ENCODE measurements around the gene TSN.
"Not testable (repeated sequence)": the region's sequence is repeated elsewhere in the genome, so short reads cannot be mapped to it uniquely, and the experiment has no call there.

TSN gene

GRCh38 chr2:121817304-121817703 is 61.9 kb downstream of the TSN start:
- POLR2A ChIA-PET; DNase-seq; CTCF ChIA-PET; H3K9me3 ChIP-seq (ENCODE audit: control extremely low read depth in 1 of 5, control insufficient read depth in 4 of 5, insufficient read depth in 2 of 5, low read depth in 1 of 5, low read length in 4 of 5); H3K4me3 ChIP-seq (ENCODE audit: control insufficient read depth in 1 of 7, extremely low read depth in 1 of 7, insufficient read depth in 4 of 7, low read depth in 2 of 7, low read length in 6 of 7); H3K27ac ChIP-seq (ENCODE audit: insufficient read depth in 1 of 2, low read depth in 1 of 2, low read length in 2 of 2, poor library complexity in 1 of 2, severe bottlenecking in 2 of 2); H3K27me3 ChIP-seq (replicated peaks in 2 of 5; ENCODE audit: control insufficient read depth in 4 of 5, insufficient read depth in 5 of 5, low read length in 4 of 5); H3K36me3 ChIP-seq (ENCODE audit: control insufficient read depth in 4 of 4, insufficient read depth in 4 of 4, low read length in 3 of 4): not testable (repeated sequence)
- 80% methylated on average over 1 of the region's 1 CpG for WGBS (ENCODE audit: insufficient coverage)
- H3K4me1 ChIP-seq (ENCODE audit: control extremely low read depth in 1 of 4, control insufficient read depth in 4 of 4, insufficient read depth in 4 of 4, low read length in 3 of 4): peaks cover 4 to 40% (median 12%) of the 10 kb centered on the region in 4 experiments

Measured in common myeloid progenitor, CD34-positive (primary cell).